ENCODE results near the gene ARL5C.

ARL5C gene

GRCh38 chr17:39108461-39109375, 57.2 kb downstream of the ARL5C start:
- no peak for DNase-seq (ENCODE audit: low read depth, low spot score)

- DNase-seq (ENCODE audit: low read depth, low spot score): no peak
Observed at GRCh38 chr17:39107973-39108372, 58.0 kb downstream of the ARL5C start.

- no peak for DNase-seq (ENCODE audit: low read depth, low spot score)
Observed at GRCh38 chr17:39107155-39107554, 58.8 kb downstream of the ARL5C start.
